ENCODE measurements around the gene DNASE1L1.

The DNASE1L1 gene

GRCh38 chrX:154370300-154371016 lies 38.6 kb downstream of the DNASE1L1 start:
- DNase-seq (ENCODE audit: low read depth): no peak
- TF ChIP-seq MYC (IDR thresholded peaks at IDR 0.05; ENCODE audit: low read depth, low read length) (no peak), POLR2A (IDR thresholded peaks at IDR 0.05; ENCODE audit: extremely low read depth, insufficient read length) (no peak), MAX (IDR thresholded peaks at IDR 0.05; ENCODE audit: low read depth, low read length) (no peak)
- peak overlapping the region; percentile 87 for H3K4me3 ChIP-seq (ENCODE audit: low read depth, low read length)

- peak; percentile 85 for DNase-seq (ENCODE audit: low read depth)
- TF ChIP-seq MYC (IDR thresholded peaks at IDR 0.05; ENCODE audit: low read depth, low read length) (no peak; the same call in 1 of the 2 replicates), CTCF (IDR thresholded peaks at IDR 0.05; ENCODE audit: low read depth, low read length) (no peak), POLR2A (IDR thresholded peaks at IDR 0.05; ENCODE audit: extremely low read depth, insufficient read length) (no peak), MAX (IDR thresholded peaks at IDR 0.05; ENCODE audit: low read depth, low read length) (no peak)
- H3K4me3 ChIP-seq (ENCODE audit: low read depth, low read length): peak overlapping the region; percentile 87
These were observed 39.4 kb downstream of the DNASE1L1 start for GRCh38 chrX:154369449-154370299.

- TF ChIP-seq MAX (IDR thresholded peaks at IDR 0.05; ENCODE audit: low read depth, low read length): peak; percentile 61; the same call in 1 of the 2 replicates
- TF ChIP-seq CTCF (IDR thresholded peaks at IDR 0.05; ENCODE audit: low read depth, low read length): no peak
- TF ChIP-seq MYC (IDR thresholded peaks at IDR 0.05; ENCODE audit: low read depth, low read length): peak; percentile 84
- no peak for TF ChIP-seq POLR2A (IDR thresholded peaks at IDR 0.05; ENCODE audit: extremely low read depth, insufficient read length)
- peak; percentile 97 for DNase-seq (ENCODE audit: low read depth)
- H3K4me3 ChIP-seq (ENCODE audit: low read depth, low read length): peak overlapping the region; percentile 87
These were observed 40.2 kb downstream of the DNASE1L1 start for GRCh38 chrX:154368630-154369448.

GRCh38 chrX:154367474-154368308 lies 41.4 kb downstream of the DNASE1L1 start:
- DNase-seq (ENCODE audit: low read depth): no peak
- no peak for TF ChIP-seq MAX (IDR thresholded peaks at IDR 0.05; ENCODE audit: low read depth, low read length)
- no peak for TF ChIP-seq POLR2A (IDR thresholded peaks at IDR 0.05; ENCODE audit: extremely low read depth, insufficient read length)
- TF ChIP-seq MYC (IDR thresholded peaks at IDR 0.05; ENCODE audit: low read depth, low read length): no peak
- TF ChIP-seq CTCF (IDR thresholded peaks at IDR 0.05; ENCODE audit: low read depth, low read length): no peak
- peak overlapping the region; percentile 44 for H3K4me3 ChIP-seq (ENCODE audit: low read depth, low read length)

- TF ChIP-seq MYC (IDR thresholded peaks at IDR 0.05; ENCODE audit: low read depth, low read length) (no peak), MAX (IDR thresholded peaks at IDR 0.05; ENCODE audit: low read depth, low read length) (no peak), POLR2A (IDR thresholded peaks at IDR 0.05; ENCODE audit: extremely low read depth, insufficient read length) (no peak), CTCF (IDR thresholded peaks at IDR 0.05; ENCODE audit: low read depth, low read length) (no peak)
- no peak for DNase-seq (ENCODE audit: low read depth)
- H3K4me3 ChIP-seq (ENCODE audit: low read depth, low read length): no peak overlapping the region
These were observed 42.4 kb downstream of the DNASE1L1 start for GRCh38 chrX:154366666-154367055.
